HEK293T (cell line): Measurements from ENCODE around the gene CYP26B1.

Experiments used
- CTCF ChIA-PET: fragments of 350-600 bp; formaldehyde crosslinking; extraction: SDS; loops from one replicate; lab custom pipeline; 2021; ENCODE audit warnings: antibody characterized with exemption, inconsistent platforms; lab: Yijun Ruan, JAX
- POLR2A ChIA-PET: fragments of 350-600 bp; formaldehyde crosslinking; extraction: SDS; loops from one replicate; lab custom pipeline; 2020; ENCODE audit warnings: antibody characterized with exemption, inconsistent platforms; lab: Yijun Ruan, JAX
- DNase-seq: peaks from one replicate; pipeline ENCODE4 v3.0.0; 2012; ENCODE audit warnings: mixed read lengths; ENCODE audit errors: extremely low spot score
- ARNT ChIP-seq: fragments of 450-650 bp; IDR thresholded peaks from 2 replicates; pipeline ENCODE4 v1.6.1; 2017; ENCODE audit warnings: mild to moderate bottlenecking
- BHLHE40 ChIP-seq: fragments of 450-650 bp; IDR thresholded peaks from 2 replicates; pipeline ENCODE4 v1.6.1; 2016; ENCODE audit warnings: mild to moderate bottlenecking, moderate library complexity, borderline replicate concordance
- CTBP1 ChIP-seq: fragments of 450-650 bp; IDR thresholded peaks from 2 replicates; pipeline ENCODE4 v1.6.1; 2016; ENCODE audit warnings: borderline replicate concordance
- ELF4 ChIP-seq: fragments of 450-650 bp; IDR thresholded peaks from 2 replicates; pipeline ENCODE4 v1.6.1; 2017; ENCODE audit warnings: antibody characterized with exemption
- FOXA1 ChIP-seq: fragments of 450-650 bp; IDR thresholded peaks from 2 replicates; pipeline ENCODE4 v1.6.1; 2016; ENCODE audit warnings: mild to moderate bottlenecking
- FOXK2 ChIP-seq: fragments of 450-650 bp; IDR thresholded peaks from 2 replicates; pipeline ENCODE4 v1.6.1; 2016; ENCODE audit warnings: mild to moderate bottlenecking
- FOXM1 ChIP-seq: fragments of 450-650 bp; IDR thresholded peaks from 2 replicates; pipeline ENCODE4 v1.6.1; 2017; ENCODE audit warnings: mild to moderate bottlenecking, borderline replicate concordance
- HDGF ChIP-seq: fragments of 450-650 bp; IDR thresholded peaks from 2 replicates; pipeline ENCODE4 v1.6.1; 2017; ENCODE audit warnings: antibody characterized with exemption, borderline replicate concordance
- L3MBTL2 ChIP-seq: fragments of 450-650 bp; conservative IDR thresholded peaks from 2 replicates; pipeline ENCODE4 v1.6.1; 2016; ENCODE audit warnings: mild to moderate bottlenecking
- LEF1 ChIP-seq: fragments of 450-650 bp; IDR thresholded peaks from 2 replicates; pipeline ENCODE4 v1.6.1; 2017; ENCODE audit warnings: mild to moderate bottlenecking, borderline replicate concordance
- NFRKB ChIP-seq: fragments of 450-650 bp; IDR thresholded peaks from 2 replicates; pipeline ENCODE4 v1.6.1; 2016; ENCODE audit warnings: mild to moderate bottlenecking, moderate library complexity
- SP1 ChIP-seq: fragments of 450-650 bp; IDR thresholded peaks from 2 replicates; pipeline ENCODE4 v1.6.1; 2017
- SUZ12 ChIP-seq: fragments of 450-650 bp; IDR thresholded peaks from 2 replicates; pipeline ENCODE4 v1.6.1; 2016; ENCODE audit warnings: mild to moderate bottlenecking
- TARDBP ChIP-seq: fragments of 450-650 bp; IDR thresholded peaks from 2 replicates; pipeline ENCODE4 v1.6.1; 2016
- ZNF384 ChIP-seq: fragments of 450-650 bp; IDR thresholded peaks from 2 replicates; pipeline ENCODE4 v1.6.1; 2016
- TF ChIP-seq, protein P1 (sequence below): fragments of 450-650 bp; IDR thresholded peaks from 2 replicates; pipeline ENCODE4 v1.6.1; 2016

The CYP26B1 gene

DNA sequence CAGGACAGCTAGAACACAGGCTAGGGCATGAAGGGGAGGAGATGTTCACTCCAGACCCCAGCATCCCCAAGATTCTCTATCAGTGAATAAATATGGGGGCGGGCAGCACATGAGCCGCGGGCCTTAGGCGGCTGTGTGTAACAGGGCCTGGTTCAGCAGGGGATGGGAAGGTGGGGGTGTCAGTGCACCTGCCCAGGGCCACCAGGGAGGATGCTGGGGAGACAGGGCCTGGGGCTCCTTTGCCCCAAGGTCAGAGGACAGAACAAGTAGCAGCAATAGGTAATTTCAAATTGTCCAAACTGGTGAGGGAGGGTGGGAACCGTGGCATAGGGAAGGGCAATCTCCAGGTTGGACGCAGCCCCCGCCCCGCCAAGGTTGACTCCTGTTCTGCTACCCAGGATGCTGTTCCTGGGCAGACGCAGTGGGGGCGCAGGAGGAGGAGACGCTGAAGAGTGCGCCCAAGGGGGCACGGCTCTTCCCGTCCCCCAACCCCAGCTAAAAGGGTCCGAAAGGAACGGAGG is 16.2 kb downstream of the CYP26B1 start:
- CTCF ChIA-PET: no interaction called here
- TF ChIP-seq LEF1 (no peak), FOXA1 (no peak), SP1 (no peak), SUZ12 (no peak), ELF4 (no peak), FOXM1 (no peak), ZNF384 (no peak), CTBP1 (no peak), HDGF (no peak), FOXK2 (no peak), TARDBP (no peak), NFRKB (no peak), L3MBTL2 (no peak), BHLHE40 (no peak), ARNT (no peak)
- TF ChIP-seq, protein P1, sequence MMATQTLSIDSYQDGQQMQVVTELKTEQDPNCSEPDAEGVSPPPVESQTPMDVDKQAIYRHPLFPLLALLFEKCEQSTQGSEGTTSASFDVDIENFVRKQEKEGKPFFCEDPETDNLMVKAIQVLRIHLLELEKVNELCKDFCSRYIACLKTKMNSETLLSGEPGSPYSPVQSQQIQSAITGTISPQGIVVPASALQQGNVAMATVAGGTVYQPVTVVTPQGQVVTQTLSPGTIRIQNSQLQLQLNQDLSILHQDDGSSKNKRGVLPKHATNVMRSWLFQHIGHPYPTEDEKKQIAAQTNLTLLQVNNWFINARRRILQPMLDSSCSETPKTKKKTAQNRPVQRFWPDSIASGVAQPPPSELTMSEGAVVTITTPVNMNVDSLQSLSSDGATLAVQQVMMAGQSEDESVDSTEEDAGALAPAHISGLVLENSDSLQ: no peak
- no peak for DNase-seq

DNA sequence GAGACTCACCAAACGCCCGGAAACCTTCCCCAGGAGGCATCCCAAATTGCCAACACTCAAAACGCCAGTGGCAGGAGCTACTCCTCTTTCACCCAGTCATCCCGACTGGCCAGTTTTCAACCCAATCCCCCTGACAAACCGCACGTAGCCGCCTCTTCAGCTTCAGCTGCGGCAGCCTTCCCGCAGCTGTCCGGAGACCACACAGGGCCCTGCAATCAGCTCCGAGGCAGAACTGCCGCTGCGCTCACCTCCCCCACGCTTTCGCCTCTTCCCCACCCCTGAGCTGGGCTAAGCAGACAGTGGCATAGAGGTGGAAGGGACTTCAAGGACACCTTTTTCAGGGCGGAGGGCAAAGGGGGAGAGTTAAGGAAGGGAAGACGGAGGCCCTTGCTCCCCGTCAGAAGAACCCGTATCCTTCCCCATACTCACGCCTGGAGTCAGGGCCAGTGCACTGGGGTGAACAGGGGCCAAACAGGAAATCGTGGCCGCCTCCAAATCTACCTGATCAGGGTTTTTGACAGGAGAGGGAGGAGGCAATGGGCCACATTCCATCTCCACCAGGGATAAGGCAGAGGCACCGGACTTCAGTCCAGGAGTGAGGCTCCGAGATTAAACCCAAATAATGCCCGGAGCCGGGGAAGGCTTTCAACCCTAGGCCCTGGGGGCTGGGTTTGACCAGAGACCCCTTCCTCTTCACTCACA is 16.9 kb downstream of the CYP26B1 start:
- DNase-seq: no peak
- CTCF ChIA-PET: no interaction called here
- POLR2A ChIA-PET: no interaction called here
- no peak for TF ChIP-seq TARDBP
- no peak for TF ChIP-seq SP1
- no peak for TF ChIP-seq FOXK2
- TF ChIP-seq, protein P1: no peak
- TF ChIP-seq FOXA1: no peak
- no peak for TF ChIP-seq NFRKB
- TF ChIP-seq FOXM1: no peak
- no peak for TF ChIP-seq SUZ12
- no peak for TF ChIP-seq ZNF384
- TF ChIP-seq CTBP1: no peak
- no peak for TF ChIP-seq ARNT
- TF ChIP-seq L3MBTL2: no peak
- no peak for TF ChIP-seq LEF1
- TF ChIP-seq HDGF: no peak
- no peak for TF ChIP-seq ELF4
- TF ChIP-seq BHLHE40: no peak

More for the DNA sequence above, 16.2 kb downstream of the CYP26B1 start:
- POLR2A ChIA-PET: no interaction called here

DNA sequence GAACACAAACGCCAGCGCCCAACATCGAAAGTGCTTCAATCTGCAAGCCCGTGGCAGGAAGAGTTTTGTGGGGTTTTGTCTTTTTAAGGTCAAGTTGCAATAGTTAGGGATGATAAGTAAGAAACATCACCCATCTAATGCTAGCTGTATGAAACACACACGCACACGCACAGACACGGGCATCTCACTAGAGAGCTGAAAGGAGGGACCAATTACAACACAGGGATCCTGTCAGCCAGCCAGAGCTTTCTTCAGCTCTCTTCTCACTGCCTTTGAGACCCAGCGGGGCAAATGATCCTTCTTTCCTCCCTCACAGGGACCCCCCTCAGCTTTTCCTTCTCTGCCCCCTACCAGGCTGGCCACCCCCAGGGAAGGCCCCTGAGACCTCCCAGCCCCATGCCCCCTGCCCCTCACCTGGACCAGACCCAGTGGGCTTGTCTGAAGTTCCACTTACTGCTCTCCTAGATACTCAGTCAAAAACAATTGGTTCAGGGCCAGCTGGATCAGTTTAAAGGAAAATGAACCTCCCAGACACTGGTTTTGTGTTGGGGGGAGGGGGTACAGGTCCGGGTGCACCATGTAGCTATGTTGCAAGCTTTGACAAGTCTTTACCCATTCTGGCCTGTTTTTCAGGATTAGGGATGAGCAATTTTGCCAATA is 17.9 kb downstream of the CYP26B1 start:
- POLR2A ChIA-PET: no interaction called here
- DNase-seq: no peak
- TF ChIP-seq FOXA1: no peak
- no peak for TF ChIP-seq HDGF
- TF ChIP-seq CTBP1: no peak
- TF ChIP-seq LEF1: no peak
- TF ChIP-seq FOXM1: no peak
- TF ChIP-seq L3MBTL2: no peak
- no peak for TF ChIP-seq BHLHE40
- no peak for TF ChIP-seq ARNT
- TF ChIP-seq TARDBP: no peak
- TF ChIP-seq SP1: no peak
- no peak for TF ChIP-seq NFRKB
- no peak for TF ChIP-seq SUZ12
- no peak for TF ChIP-seq FOXK2
- TF ChIP-seq, protein P1: no peak
- no peak for TF ChIP-seq ELF4
- TF ChIP-seq ZNF384: no peak
- CTCF ChIA-PET: no interaction called here

DNA sequence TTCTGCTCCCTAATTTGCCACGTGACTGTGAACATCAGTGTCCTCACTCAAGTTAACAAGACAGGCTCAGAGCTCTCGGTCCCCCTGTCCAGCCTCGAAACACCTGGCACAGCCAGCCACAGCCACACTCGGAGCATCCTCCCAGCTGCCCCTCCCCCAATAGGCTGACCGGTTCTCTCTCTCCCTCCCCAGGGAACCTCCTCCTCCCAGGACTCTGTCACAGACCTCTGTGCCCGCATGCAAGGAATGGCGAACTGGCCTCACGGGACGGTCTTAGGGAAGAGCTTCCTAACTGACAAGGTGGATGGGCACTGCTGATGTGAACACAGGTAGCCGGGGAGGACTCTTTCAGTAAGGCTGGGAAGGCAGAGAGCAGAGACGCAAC is 18.8 kb downstream of the CYP26B1 start:
- TF ChIP-seq LEF1 (no peak), HDGF (no peak), BHLHE40 (no peak), ARNT (no peak), FOXA1 (no peak), FOXK2 (no peak), CTBP1 (no peak), L3MBTL2 (no peak), SP1 (no peak), ZNF384 (no peak), TARDBP (no peak), SUZ12 (no peak), FOXM1 (no peak), ELF4 (no peak)
- TF ChIP-seq, protein P1: no peak
- POLR2A ChIA-PET: no interaction called here
- DNase-seq: no peak
- CTCF ChIA-PET: interaction anchor here (0.9 kb wide), 1 partner anchor 8 kb away, joined by 3 read pairs; no protein-coding TSS in a partner anchor
